Mammary epithelial cell (primary cell): ENCODE data around the gene APEX1.

ENCODE experiments used
- EZH2 ChIP-seq: IDR thresholded peaks from 2 replicates; pipeline ENCODE4 v1.6.1; 2012; ENCODE audit warnings: low read length, inconsistent platforms, borderline replicate concordance
- TF ChIP-seq, protein P1 (sequence below), 2 donors: IDR thresholded peaks in 1 of 2; conservative IDR thresholded peaks in 1 of 2; 2 replicates each; pipeline ENCODE4 v1.5.1; 2011 to 2012; ENCODE audit warnings: inconsistent platforms in 2 of 2, low read length in 2 of 2, mild to moderate bottlenecking in 2 of 2, control low read depth in 1 of 2, low read depth in 1 of 2; ENCODE audit not compliant: insufficient read depth in 1 of 2; ENCODE audit errors: extremely low read depth in 1 of 2

DNA sequence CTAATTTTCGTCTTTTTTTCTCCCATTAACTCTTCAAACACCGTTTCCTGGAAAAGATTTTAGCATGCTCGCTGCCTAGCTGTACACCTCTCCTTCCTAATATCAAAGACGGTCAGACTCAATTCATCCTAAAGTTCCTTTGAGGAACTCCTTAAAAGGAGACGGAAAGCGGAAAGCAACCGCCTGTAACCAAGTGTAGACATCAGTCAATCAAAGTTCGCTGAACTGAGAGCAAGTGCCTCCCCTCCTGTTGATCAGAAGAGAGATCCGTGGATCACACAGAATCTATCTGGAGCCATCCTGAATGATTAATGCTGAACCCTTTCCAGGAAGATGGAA lies 41.3 kb upstream of the APEX1 start:
- TF ChIP-seq, protein P1, sequence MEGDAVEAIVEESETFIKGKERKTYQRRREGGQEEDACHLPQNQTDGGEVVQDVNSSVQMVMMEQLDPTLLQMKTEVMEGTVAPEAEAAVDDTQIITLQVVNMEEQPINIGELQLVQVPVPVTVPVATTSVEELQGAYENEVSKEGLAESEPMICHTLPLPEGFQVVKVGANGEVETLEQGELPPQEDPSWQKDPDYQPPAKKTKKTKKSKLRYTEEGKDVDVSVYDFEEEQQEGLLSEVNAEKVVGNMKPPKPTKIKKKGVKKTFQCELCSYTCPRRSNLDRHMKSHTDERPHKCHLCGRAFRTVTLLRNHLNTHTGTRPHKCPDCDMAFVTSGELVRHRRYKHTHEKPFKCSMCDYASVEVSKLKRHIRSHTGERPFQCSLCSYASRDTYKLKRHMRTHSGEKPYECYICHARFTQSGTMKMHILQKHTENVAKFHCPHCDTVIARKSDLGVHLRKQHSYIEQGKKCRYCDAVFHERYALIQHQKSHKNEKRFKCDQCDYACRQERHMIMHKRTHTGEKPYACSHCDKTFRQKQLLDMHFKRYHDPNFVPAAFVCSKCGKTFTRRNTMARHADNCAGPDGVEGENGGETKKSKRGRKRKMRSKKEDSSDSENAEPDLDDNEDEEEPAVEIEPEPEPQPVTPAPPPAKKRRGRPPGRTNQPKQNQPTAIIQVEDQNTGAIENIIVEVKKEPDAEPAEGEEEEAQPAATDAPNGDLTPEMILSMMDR (conservative IDR thresholded peaks at IDR 0.05 in 1 of 2, IDR thresholded peaks at IDR 0.05 in 1 of 2; ENCODE audit: extremely low read depth in 1 of 2, insufficient read depth in 1 of 2, low read depth in 1 of 2, low read length in 2 of 2) = no peak
- no peak for TF ChIP-seq EZH2
